Neural cell (in vitro differentiated cells): ENCODE measurements around the gene KIF12.

Experiments
- EZH2 ChIP-seq: fragments of 200-600, 300-800 bp; shearing (Covaris generic), sonication (generic); IDR thresholded peaks from 2 replicates; pipeline ENCODE4 v1.6.1; 2014; ENCODE audit warnings: antibody characterized with exemption, low read length, borderline replicate concordance, mild to moderate bottlenecking; ENCODE audit not compliant: insufficient read depth, poor library complexity, severe bottlenecking
- POLR2AphosphoS5 ChIP-seq: IDR thresholded peaks from 2 replicates; pipeline ENCODE4 v1.6.1; 2012
- TF ChIP-seq, protein P1 (sequence below): fragments of 450-650 bp; IDR thresholded peaks from 2 replicates; pipeline ENCODE4 v1.5.1; 2014; ENCODE audit warnings: antibody characterized with exemption, mild to moderate bottlenecking, moderate library complexity; ENCODE audit not compliant: poor library complexity, severe bottlenecking

DNA sequence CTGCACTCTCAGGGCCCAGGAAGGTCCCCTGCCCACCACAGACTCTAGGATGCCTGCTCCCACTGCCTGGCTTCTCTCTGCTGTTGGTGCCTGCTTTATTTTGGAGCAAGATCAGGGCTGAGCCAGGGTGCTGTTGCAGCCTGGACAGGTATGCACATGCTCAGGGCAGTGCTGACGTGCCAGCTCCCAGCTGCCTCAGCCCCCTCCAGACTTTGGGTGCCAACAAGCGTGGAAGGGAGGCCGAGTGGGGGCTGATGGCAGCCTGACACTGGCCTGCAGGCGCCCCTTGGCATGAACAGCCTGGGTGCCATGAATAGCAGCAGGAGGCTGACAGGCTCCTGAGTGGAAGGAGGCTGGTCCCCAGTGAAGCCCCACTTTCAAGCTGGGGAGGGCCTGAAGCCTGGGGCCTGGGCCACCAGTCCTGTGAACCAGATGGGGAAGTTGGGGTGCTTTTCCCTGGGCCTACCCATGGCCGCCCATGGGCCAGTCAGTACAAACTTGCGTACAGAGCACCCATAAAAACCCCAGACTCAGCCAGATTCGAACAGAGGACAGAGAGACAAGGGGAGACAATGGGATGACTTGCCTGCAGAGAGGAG, 27.8 kb downstream of the KIF12 start:
- TF ChIP-seq, protein P1, sequence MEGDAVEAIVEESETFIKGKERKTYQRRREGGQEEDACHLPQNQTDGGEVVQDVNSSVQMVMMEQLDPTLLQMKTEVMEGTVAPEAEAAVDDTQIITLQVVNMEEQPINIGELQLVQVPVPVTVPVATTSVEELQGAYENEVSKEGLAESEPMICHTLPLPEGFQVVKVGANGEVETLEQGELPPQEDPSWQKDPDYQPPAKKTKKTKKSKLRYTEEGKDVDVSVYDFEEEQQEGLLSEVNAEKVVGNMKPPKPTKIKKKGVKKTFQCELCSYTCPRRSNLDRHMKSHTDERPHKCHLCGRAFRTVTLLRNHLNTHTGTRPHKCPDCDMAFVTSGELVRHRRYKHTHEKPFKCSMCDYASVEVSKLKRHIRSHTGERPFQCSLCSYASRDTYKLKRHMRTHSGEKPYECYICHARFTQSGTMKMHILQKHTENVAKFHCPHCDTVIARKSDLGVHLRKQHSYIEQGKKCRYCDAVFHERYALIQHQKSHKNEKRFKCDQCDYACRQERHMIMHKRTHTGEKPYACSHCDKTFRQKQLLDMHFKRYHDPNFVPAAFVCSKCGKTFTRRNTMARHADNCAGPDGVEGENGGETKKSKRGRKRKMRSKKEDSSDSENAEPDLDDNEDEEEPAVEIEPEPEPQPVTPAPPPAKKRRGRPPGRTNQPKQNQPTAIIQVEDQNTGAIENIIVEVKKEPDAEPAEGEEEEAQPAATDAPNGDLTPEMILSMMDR: no peak
- TF ChIP-seq POLR2AphosphoS5 (no peak), EZH2 (no peak)
